Stimulated activated CD4-positive, alpha-beta T cell treated with anti-CD3 and anti-CD28 coated beads, Interleukin-2, amount 100 ng/mL, for 48 hours (primary cell): ENCODE measurements around the gene GBF1.

Source experiments
- DNase-seq, 2 donors: peaks; one replicate each; pipeline ENCODE4 v3.0.0-alpha.2; 2020

GBF1 gene

GRCh38 chr10:102367441-102367840 is 122.1 kb downstream of the GBF1 start:
- DNase-seq, result no peak

GRCh38 chr10:102368077-102368476 is 122.7 kb downstream of the GBF1 start:
- no peak for DNase-seq

- DNase-seq, result no peak
Measured at GRCh38 chr10:102371295-102371694, 126.0 kb downstream of the GBF1 start.

GRCh38 chr10:102375250-102375649 is 129.9 kb downstream of the GBF1 start:
- no peak for DNase-seq

GRCh38 chr10:102375867-102376266 is 130.5 kb downstream of the GBF1 start:
- no peak for DNase-seq

GRCh38 chr10:102376901-102377300 is 131.6 kb downstream of the GBF1 start:
- DNase-seq, result no peak

GRCh38 chr10:102379383-102379782 is 134.1 kb downstream of the GBF1 start:
- DNase-seq, result no peak

- DNase-seq, result no peak
Measured at GRCh38 chr10:102381983-102382382, 136.7 kb downstream of the GBF1 start.

GRCh38 chr10:102382871-102383270 is 137.5 kb downstream of the GBF1 start:
- DNase-seq, result no peak

GRCh38 chr10:102384053-102384452 is 138.7 kb downstream of the GBF1 start:
- no peak for DNase-seq

- DNase-seq, result no peak
Measured at GRCh38 chr10:102384606-102385429, 139.5 kb downstream of the GBF1 start.

GRCh38 chr10:102389894-102390293 is 144.6 kb downstream of the GBF1 start:
- no peak for DNase-seq

- DNase-seq, result no peak
Measured at GRCh38 chr10:102392306-102392705, 147.0 kb downstream of the GBF1 start.

GRCh38 chr10:102393411-102394078 is 148.2 kb downstream of the GBF1 start:
- no peak for DNase-seq

- DNase-seq, result peak; percentile 97 to 98
Measured at GRCh38 chr10:102394079-102394800, 148.9 kb downstream of the GBF1 start.

- DNase-seq, result peak in 1 of 2 donors; percentile 46
Measured at GRCh38 chr10:102394801-102395399, 149.6 kb downstream of the GBF1 start.

GRCh38 chr10:102395400-102396316 is 150.3 kb downstream of the GBF1 start, which contains the start of gene NFKB2:
Gene NFKB2 (plus strand): TSS chr10:102395705. CDS start chr10:102395960, 255 bp downstream.
- peak; percentile 89 to 91 for DNase-seq

- no peak for DNase-seq
Measured at GRCh38 chr10:102396317-102396650, 151.0 kb downstream of the GBF1 start.

GRCh38 chr10:102396730-102397151 is 151.4 kb downstream of the GBF1 start:
- DNase-seq, result no peak

GRCh38 chr10:102397222-102398171 is 152.2 kb downstream of the GBF1 start:
- DNase-seq, result no peak
